Suprapubic skin (tissue), 4 donors: ENCODE results near the gene CACNA1I.

Experiments used
- CTCF ChIP-seq, 2 donors: fragments of 200-600 bp in 1 of 2; fragments of 450-650 bp in 1 of 2; sonication (generic) in 1 of 2; IDR thresholded peaks; one replicate each; pipeline ENCODE4 v1.5.1; 2016 to 2019; ENCODE audit warnings: antibody characterized with exemption in 2 of 2, mild to moderate bottlenecking in 1 of 2, moderate library complexity in 1 of 2
- EP300 ChIP-seq: sonication (generic); formaldehyde crosslinking; IDR thresholded peaks from one replicate; pipeline ENCODE4 v1.6.1; 2017; ENCODE audit warnings: antibody characterized with exemption
- POLR2A ChIP-seq, 2 donors: fragments of 450-650 bp; IDR thresholded peaks; one replicate each; pipeline ENCODE4 v1.6.1; 2017; ENCODE audit warnings: antibody characterized with exemption in 2 of 2, mild to moderate bottlenecking in 2 of 2, moderate library complexity in 2 of 2
- POLR2AphosphoS5 ChIP-seq, 3 donors: sonication (generic); formaldehyde crosslinking; IDR thresholded peaks; one replicate each; pipeline ENCODE4 v1.6.1; 2017; ENCODE audit warnings: antibody characterized with exemption in 3 of 3

- TF ChIP-seq POLR2A (IDR thresholded peaks at IDR 0.05) (no peak), CTCF (IDR thresholded peaks at IDR 0.05) (no peak), POLR2AphosphoS5 (IDR thresholded peaks at IDR 0.05) (no peak), EP300 (no peak)
These were observed 24.9 kb upstream of the CACNA1I start for GRCh38 chr22:39545386-39546365.
